HG03135 (cell line): ENCODE measurements around the gene LRMDA.

Experiments used
- ATAC-seq: cut with Tn5 transposase; IDR thresholded peaks from one replicate; pipeline ENCODE4 v1.9.1; 2021; ENCODE audit warnings: mild to moderate bottlenecking, moderate library complexity; ENCODE audit not compliant: unreplicated experiment

The LRMDA gene

GRCh38 chr10:76033457-76034196 lies 602.2 kb downstream of the LRMDA start:
- no peak for ATAC-seq

DNA sequence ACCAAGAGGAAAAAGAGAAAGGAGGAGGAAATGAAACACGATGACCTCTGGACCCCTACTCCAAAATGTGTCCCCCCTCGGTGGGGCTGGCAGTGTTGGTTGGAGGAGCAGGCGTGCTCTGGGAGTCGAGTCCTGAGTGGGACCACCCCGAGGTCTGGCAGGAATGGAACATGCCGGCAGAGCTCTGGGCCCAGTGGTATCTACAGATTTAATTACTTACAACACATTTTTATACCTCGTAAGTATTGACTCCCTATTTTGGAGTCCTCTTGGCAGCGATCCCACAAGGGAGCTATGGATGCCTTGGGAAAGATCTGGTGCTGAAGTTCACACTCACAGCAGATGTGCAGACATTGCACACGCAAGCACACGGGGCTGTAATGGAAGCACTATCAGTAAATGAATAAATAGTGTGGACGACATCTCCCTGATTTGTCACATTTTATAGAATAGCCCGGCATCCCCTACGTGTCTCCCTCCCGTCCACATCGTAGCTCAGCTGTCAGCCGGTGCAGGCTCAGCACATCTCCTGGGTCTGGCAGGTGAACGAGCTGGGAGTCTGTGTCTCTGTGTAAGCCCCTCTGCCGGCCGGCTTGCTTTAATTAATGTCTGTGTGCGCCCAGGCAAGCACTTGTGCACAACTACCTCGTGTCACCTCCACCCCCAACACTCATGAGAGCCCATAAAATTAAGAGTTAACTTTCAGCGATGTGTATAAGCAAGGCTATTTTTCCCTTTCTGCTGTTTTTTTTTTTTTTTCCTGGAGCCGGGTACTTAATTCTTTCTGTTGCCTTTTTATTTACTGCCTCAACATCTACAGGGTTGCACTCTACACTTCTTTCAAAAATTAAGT lies 603.2 kb downstream of the LRMDA start:
- no peak for ATAC-seq

GRCh38 chr10:76035206-76036110 lies 604.0 kb downstream of the LRMDA start:
- ATAC-seq = no peak

- ATAC-seq = no peak
These were observed 604.9 kb downstream of the LRMDA start for GRCh38 chr10:76036111-76036940.

DNA sequence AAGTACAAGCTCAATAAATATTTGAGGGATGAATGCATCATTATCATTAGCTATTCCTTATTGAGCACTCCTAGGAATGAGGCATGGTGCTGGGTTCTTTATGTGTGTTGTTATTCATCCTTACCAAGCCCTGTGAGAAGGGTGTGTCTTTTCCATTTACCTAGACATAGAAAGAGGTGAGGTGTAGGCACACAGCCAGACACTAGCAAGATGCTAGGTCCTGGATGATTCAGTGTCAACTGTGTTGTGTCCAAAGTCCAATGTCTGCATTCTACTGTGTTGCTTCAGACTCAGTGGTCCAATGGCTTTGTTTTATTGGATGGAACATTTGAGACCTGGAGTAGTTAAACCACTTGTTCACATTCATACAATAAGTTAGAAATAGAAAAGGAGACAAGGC lies 605.5 kb downstream of the LRMDA start:
- ATAC-seq = no peak

GRCh38 chr10:76037531-76038155 lies 606.2 kb downstream of the LRMDA start:
- ATAC-seq = no peak

- no peak for ATAC-seq
These were observed 607.3 kb downstream of the LRMDA start for GRCh38 chr10:76038696-76039095.

- no peak for ATAC-seq
These were observed 608.8 kb downstream of the LRMDA start for GRCh38 chr10:76040107-76040829.

- ATAC-seq = no peak
These were observed 609.4 kb downstream of the LRMDA start for GRCh38 chr10:76040830-76041220.

- ATAC-seq = no peak
These were observed 610.1 kb downstream of the LRMDA start for GRCh38 chr10:76041551-76041950.

DNA sequence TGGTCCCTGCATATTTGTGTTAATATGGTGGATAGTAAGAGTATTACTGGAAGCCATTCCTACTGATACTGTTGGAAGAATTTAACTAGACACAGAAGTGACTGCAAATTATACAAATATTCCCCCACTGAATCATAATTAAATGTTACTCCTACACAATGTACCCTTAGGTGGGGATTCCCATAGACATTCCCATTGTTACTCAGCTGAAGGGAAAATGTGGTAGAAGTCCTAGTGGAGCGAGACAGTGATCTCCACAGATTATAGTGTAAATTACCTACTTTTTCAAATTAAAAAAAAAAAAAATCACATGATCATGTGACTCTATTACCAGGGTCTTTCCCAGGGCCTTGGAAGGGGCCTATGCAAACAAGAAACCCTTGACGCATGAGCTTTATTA lies 611.8 kb downstream of the LRMDA start:
- no peak for ATAC-seq

DNA sequence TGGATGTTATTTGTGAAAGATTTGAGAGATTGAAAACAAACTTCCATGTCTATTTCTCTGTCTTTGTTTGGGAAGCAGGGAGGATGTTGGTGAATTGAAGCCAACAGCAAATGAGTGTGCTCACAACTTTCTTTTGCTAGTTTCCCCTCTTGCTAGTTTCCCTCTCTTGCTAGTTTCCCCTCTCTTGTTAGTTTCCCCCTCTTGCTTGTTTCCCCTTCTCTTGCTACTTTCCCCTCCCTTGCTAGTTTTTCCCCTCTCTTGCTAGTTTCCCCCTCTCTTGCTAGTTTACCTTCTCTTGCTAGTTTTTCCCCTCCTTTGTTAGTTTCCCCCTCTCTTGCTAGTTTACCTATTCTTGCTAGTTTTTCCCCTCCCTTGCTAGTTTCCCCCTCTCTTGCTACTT lies 613.3 kb downstream of the LRMDA start:
- ATAC-seq = no peak

DNA sequence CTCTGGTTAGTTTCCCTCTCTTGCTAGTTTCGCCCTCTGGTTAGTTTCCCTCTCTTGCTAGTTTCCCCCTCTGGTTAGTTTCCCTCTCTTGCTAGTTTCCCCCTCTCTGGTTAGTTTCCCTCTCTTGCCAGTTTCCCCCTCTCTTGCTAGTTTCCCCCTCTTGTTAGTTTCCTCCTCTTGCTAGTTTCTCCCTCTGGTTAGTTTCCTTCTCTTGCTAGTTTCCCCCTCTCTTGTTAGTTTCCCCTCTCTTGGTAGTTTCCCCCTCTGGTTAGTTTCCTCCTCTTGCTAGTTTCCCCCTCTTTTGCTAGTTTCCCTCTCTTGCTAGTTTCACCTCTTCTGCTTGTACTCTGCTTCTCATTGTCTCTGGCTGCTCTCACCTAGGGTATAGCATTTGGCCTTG lies 613.8 kb downstream of the LRMDA start:
- no peak for ATAC-seq

GRCh38 chr10:76047521-76047920 lies 616.1 kb downstream of the LRMDA start:
- no peak for ATAC-seq

GRCh38 chr10:76049581-76050290 lies 618.3 kb downstream of the LRMDA start:
- no peak for ATAC-seq

DNA sequence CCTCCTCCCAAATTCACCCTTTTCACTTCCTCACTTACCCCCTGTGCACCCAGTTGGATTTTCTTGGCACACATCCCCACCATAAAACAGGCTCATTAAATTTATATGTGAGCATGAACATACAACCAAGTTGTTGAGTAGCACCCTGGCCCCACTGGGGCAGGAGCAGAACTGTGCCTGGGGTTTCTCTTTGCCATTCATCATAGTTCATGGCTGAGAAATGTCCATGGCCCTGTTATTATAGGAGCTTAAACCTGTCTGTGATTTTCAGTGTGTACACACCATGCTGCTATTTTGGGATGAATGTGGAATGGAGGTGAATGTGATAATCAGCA lies 618.8 kb downstream of the LRMDA start:
- ATAC-seq = no peak

DNA sequence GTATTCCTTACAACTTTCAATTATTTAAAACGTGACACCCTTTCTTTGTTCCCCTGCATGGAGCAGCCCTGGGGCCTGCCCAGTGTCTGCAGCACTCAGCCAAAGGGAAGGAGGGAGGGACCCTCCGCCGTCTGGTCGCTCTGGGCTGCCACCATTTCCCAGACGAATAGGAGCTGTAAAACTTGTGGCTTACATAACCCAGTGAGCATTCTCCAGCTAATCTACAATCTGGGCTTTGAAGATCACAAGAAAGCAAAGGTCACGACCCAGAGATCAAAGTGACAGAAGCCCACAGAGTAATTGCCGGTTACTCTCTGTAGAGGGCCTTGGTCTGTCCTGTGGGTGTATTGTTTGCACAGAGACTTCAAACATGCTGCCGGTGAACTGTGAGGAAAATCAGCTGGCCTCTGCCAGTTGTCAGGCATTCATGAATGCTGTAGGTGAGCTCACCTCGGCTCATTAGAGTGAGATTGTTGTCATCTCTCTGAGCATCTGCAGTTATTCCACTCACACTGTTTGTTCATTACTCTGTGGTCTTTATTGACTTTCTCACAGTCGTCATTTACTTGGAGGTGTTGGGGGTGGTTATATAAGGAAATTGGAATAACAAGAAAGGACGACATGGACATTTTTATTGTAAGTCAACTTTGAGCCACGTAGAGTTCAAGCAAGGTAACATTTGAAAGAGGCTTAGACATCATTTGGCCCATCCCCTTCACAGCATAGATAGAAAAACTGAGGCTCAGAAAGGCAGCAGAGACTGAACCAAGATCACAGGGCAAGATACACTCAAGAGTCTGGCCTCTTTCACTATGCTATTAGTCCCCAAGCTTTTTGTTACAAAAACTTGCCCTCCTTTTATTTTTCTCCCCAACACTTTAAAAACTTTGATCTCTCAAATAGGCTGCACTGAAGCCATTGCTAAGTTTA lies 619.8 kb downstream of the LRMDA start:
- ATAC-seq = no peak
